HUES6 (cell line): ENCODE data around the gene HTT.
A peak's percentile ranks its signal among the peaks of the same experiment; 100 is the strongest.
"Not testable (repeated sequence)": the region's sequence is repeated elsewhere in the genome, so short reads cannot be mapped to it uniquely, and the experiment has no call there.

Experiments
- H3K27ac ChIP-seq: 2 replicates; pipeline ENCODE4 v1.7.0; 2013; ENCODE audit warnings: low read depth, mild to moderate bottlenecking, low read length, inconsistent platforms
- H3K27me3 ChIP-seq: 2 replicates; pipeline ENCODE4 v1.6.1; 2013; ENCODE audit warnings: low read length; ENCODE audit not compliant: control insufficient read depth, insufficient read depth
- H3K36me3 ChIP-seq: 2 replicates; pipeline ENCODE4 v1.6.1; 2013; ENCODE audit warnings: low read length; ENCODE audit not compliant: control insufficient read depth, insufficient read depth
- H3K4me1 ChIP-seq: 2 replicates; pipeline ENCODE4 v1.6.1; 2013; ENCODE audit warnings: low read length; ENCODE audit not compliant: control insufficient read depth, insufficient read depth
- H3K4me3 ChIP-seq: 2 replicates; pipeline ENCODE4 v1.5.1; 2013; ENCODE audit warnings: low read depth, low read length
- H3K9ac ChIP-seq: one replicate; pipeline ENCODE4 v1.6.1; 2013; ENCODE audit warnings: mild to moderate bottlenecking, low read length
- H3K9me3 ChIP-seq: 2 replicates; pipeline ENCODE4 v1.6.1; 2013; ENCODE audit warnings: low read depth, low read length; ENCODE audit not compliant: control insufficient read depth, insufficient read depth

The HTT gene

GRCh38 chr4:3148926-3149325, 74.4 kb downstream of the HTT start:
- Histone ChIP-seq H3K4me1 (no peaks in the 10 kb centered on the region), H3K4me3 (no peak overlapping the region), H3K27ac (no peak overlapping the region), H3K9ac (no peak overlapping the region), H3K36me3 (peaks cover 87% of the 10 kb centered on the region), H3K27me3 (no peaks in the 10 kb centered on the region), H3K9me3 (no peaks in the 10 kb centered on the region)

GRCh38 chr4:3151238-3151637, 76.8 kb downstream of the HTT start:
- H3K4me1 ChIP-seq, H3K27ac ChIP-seq, H3K9me3 ChIP-seq, H3K27me3 ChIP-seq, H3K9ac ChIP-seq, H3K4me3 ChIP-seq: not testable (repeated sequence)
- peaks cover 86% of the 10 kb centered on the region for H3K36me3 ChIP-seq

GRCh38 chr4:3157366-3157765, 82.9 kb downstream of the HTT start:
- Histone ChIP-seq H3K36me3 (peaks cover 81% of the 10 kb centered on the region), H3K27ac (no peak overlapping the region), H3K4me1 (no peaks in the 10 kb centered on the region), H3K4me3 (no peak overlapping the region), H3K27me3 (no peaks in the 10 kb centered on the region), H3K9me3 (peaks cover 3% of the 10 kb centered on the region; the same call in 1 of the 2 replicates), H3K9ac (no peak overlapping the region)

- peaks cover 66% of the 10 kb centered on the region for H3K36me3 ChIP-seq
- no peaks in the 10 kb centered on the region for H3K27me3 ChIP-seq
These were observed 84.4 kb downstream of the HTT start for GRCh38 chr4:3158841-3159240.

GRCh38 chr4:3160438-3160837, 86.0 kb downstream of the HTT start:
- Histone ChIP-seq H3K9me3 (peaks cover 3% of the 10 kb centered on the region; the same call in 1 of the 2 replicates), H3K4me3 (no peak overlapping the region), H3K27me3 (no peaks in the 10 kb centered on the region), H3K27ac (no peak overlapping the region), H3K4me1 (no peaks in the 10 kb centered on the region), H3K9ac (no peak overlapping the region), H3K36me3 (peaks cover 55% of the 10 kb centered on the region)

More at GRCh38 chr4:3158841-3159240, 84.4 kb downstream of the HTT start:
- H3K4me3 ChIP-seq: no peak overlapping the region
- H3K9me3 ChIP-seq: peaks cover 3% of the 10 kb centered on the region; the same call in 1 of the 2 replicates
- H3K4me1 ChIP-seq: no peaks in the 10 kb centered on the region
- H3K27ac ChIP-seq: no peak overlapping the region
- no peak overlapping the region for H3K9ac ChIP-seq

GRCh38 chr4:3161044-3161443, 86.6 kb downstream of the HTT start:
- not testable (repeated sequence) for H3K27ac ChIP-seq, H3K9me3 ChIP-seq, H3K9ac ChIP-seq, H3K4me3 ChIP-seq, H3K4me1 ChIP-seq, H3K27me3 ChIP-seq
- peaks cover 50% of the 10 kb centered on the region for H3K36me3 ChIP-seq

GRCh38 chr4:3166434-3166833, 92.0 kb downstream of the HTT start:
- Histone ChIP-seq H3K4me1 (peaks cover 23% of the 10 kb centered on the region), H3K36me3 (peaks cover 14% of the 10 kb centered on the region), H3K4me3 (peak overlapping the region; percentile 28; the same call in 1 of the 2 replicates)

GRCh38 chr4:3168029-3168428, 93.5 kb downstream of the HTT start:
- Histone ChIP-seq H3K4me3 (no peak overlapping the region), H3K36me3 (peaks cover 26% of the 10 kb centered on the region), H3K27me3 (no peaks in the 10 kb centered on the region), H3K9ac (peak overlapping the region; percentile 9), H3K27ac (no peak overlapping the region), H3K9me3 (no peaks in the 10 kb centered on the region), H3K4me1 (peaks cover 23% of the 10 kb centered on the region)

More at GRCh38 chr4:3166434-3166833, 92.0 kb downstream of the HTT start:
- H3K27me3 ChIP-seq, H3K9me3 ChIP-seq, H3K27ac ChIP-seq: not testable (repeated sequence)
- peak overlapping the region; percentile 34 for H3K9ac ChIP-seq

GRCh38 chr4:3174371-3175338, 100.2 kb downstream of the HTT start:
- Histone ChIP-seq H3K27ac (no peak overlapping the region), H3K27me3 (no peaks in the 10 kb centered on the region), H3K9me3 (no peaks in the 10 kb centered on the region), H3K36me3 (peaks cover 81% of the 10 kb centered on the region), H3K4me1 (no peaks in the 10 kb centered on the region), H3K9ac (no peak overlapping the region), H3K4me3 (no peak overlapping the region)

GRCh38 chr4:3176367-3177229, 102.1 kb downstream of the HTT start:
- Histone ChIP-seq H3K4me1 (no peaks in the 10 kb centered on the region), H3K4me3 (no peak overlapping the region), H3K9me3 (no peaks in the 10 kb centered on the region), H3K9ac (no peak overlapping the region), H3K36me3 (peaks cover 89% of the 10 kb centered on the region), H3K27ac (no peak overlapping the region), H3K27me3 (no peaks in the 10 kb centered on the region)

- H3K36me3 ChIP-seq: peaks cover 89% of the 10 kb centered on the region
- H3K9ac ChIP-seq: no peak overlapping the region
- no peaks in the 10 kb centered on the region for H3K27me3 ChIP-seq
- no peaks in the 10 kb centered on the region for H3K4me1 ChIP-seq
- H3K4me3 ChIP-seq: no peak overlapping the region
- no peak overlapping the region for H3K27ac ChIP-seq
- H3K9me3 ChIP-seq: no peaks in the 10 kb centered on the region
These were observed 102.9 kb downstream of the HTT start for GRCh38 chr4:3177426-3177825.
